CD4-positive, alpha-beta T cell (primary cell): ENCODE results near the gene INPP5B. TPM values are rescaled to one million over a fixed set of nuclear protein-coding genes. Genes with fewer than 3 reads are reported as not detected.

Experiments used
- ATAC-seq: fragments of 200-7000 bp; cut with Tn5 transposase; one replicate; pipeline ENCODE4 v1.10.0; 2022; ENCODE audit warnings: mild to moderate bottlenecking; ENCODE audit not compliant: poor library complexity
- CTCF ChIA-PET: fragments of 350-600 bp; sonication (Branson Sonifier 250); formaldehyde crosslinking; loops from one replicate; lab custom pipeline; 2021; ENCODE audit warnings: antibody characterized with exemption, inconsistent platforms; lab: Charles Lee
- POLR2A ChIA-PET: fragments of 350-600 bp; sonication (Branson Sonifier 250); formaldehyde crosslinking; loops from one replicate; lab custom pipeline; 2021; ENCODE audit warnings: antibody characterized with exemption, inconsistent platforms; lab: Charles Lee
- DNase-seq, 14 experiments: peaks; one replicate each; pipeline ENCODE4 v3.0.0-alpha.2; 2013 to 2020; ENCODE audit warnings: mixed read lengths in 2 of 14
- H3K27ac ChIP-seq, 2 donors: one replicate each; pipeline versions ENCODE4 v1.5.1 to v1.7.0; 2013; ENCODE audit warnings: low read length in 2 of 2, low read depth in 1 of 2, mild to moderate bottlenecking in 1 of 2
- H3K27me3 ChIP-seq, 2 experiments: 1 replicate in 1 of 2; 2 replicates in 1 of 2; pipeline versions ENCODE4 v1.6.1 to v1.7.0; 2013; ENCODE audit warnings: low read length in 2 of 2, control low read depth in 1 of 2, mild to moderate bottlenecking in 1 of 2, moderate library complexity in 1 of 2; ENCODE audit not compliant: insufficient read depth in 2 of 2, control insufficient read depth in 1 of 2
- H3K36me3 ChIP-seq: one replicate; pipeline ENCODE4 v1.6.1; 2013; ENCODE audit warnings: low read length, control low read depth; ENCODE audit not compliant: insufficient read depth
- H3K4me1 ChIP-seq: one replicate; pipeline ENCODE4 v1.6.1; 2013; ENCODE audit warnings: low read length, control low read depth; ENCODE audit not compliant: insufficient read depth
- H3K4me3 ChIP-seq: one replicate; pipeline ENCODE4 v1.5.1; 2013; ENCODE audit warnings: mild to moderate bottlenecking, low read length, moderate library complexity
- H3K9me3 ChIP-seq, 2 experiments: 1 replicate in 1 of 2; 2 replicates in 1 of 2; pipeline versions ENCODE4 v1.6.1 to v1.7.0; 2013; ENCODE audit warnings: low read length in 2 of 2, mild to moderate bottlenecking in 2 of 2, control low read depth in 1 of 2, moderate library complexity in 1 of 2; ENCODE audit not compliant: control insufficient read depth in 1 of 2, insufficient read depth in 1 of 2
- H3K27ac Mint-ChIP-seq: one replicate; pipeline ENCODE4 v1.8.0; 2020; ENCODE audit warnings: mixed read lengths
- H3K27me3 Mint-ChIP-seq: one replicate; pipeline ENCODE4 v1.8.0; 2021; ENCODE audit warnings: mixed read lengths
- H3K36me3 Mint-ChIP-seq: one replicate; pipeline ENCODE4 v1.8.0; 2021; ENCODE audit warnings: low read depth, mixed read lengths
- H3K4me1 Mint-ChIP-seq: one replicate; pipeline ENCODE4 v1.8.0; 2021; ENCODE audit warnings: low read depth, mixed read lengths
- H3K4me3 Mint-ChIP-seq: one replicate; pipeline ENCODE4 v1.8.0; 2020; ENCODE audit warnings: mild to moderate bottlenecking, mixed read lengths
- H3K9me3 Mint-ChIP-seq: one replicate; pipeline ENCODE4 v1.8.0; 2020; ENCODE audit warnings: mixed read lengths
- intact Hi-C, 2 experiments: fragments of 100-400 bp; cut with DNase I in 1 of 2; cut with micrococcal nuclease in 1 of 2; formaldehyde crosslinking; loops; one replicate each; pipeline versions ENCODE4 v1.15.1 to v1.9.0; 2023 to 2025; cut with DNase I, micrococcal nuclease
- total RNA-seq, 174 experiments: library from RNA in 2 of 174; stranded (reverse) in 2 of 174; gene quantifications; one replicate each; pipeline ENCODE4 v1.2.3 and lab custom pipeline; 2021 to 2026
- TF ChIP-seq, protein P1 (sequence below): fragments of 200-600 bp; IDR thresholded peaks from one replicate; pipeline ENCODE4 v1.8.0; 2022; ENCODE audit warnings: antibody characterized with exemption, mild to moderate bottlenecking

INPP5B gene
- total RNA-seq, 2 experiments from 2014 or later, result 11.7 to 12.7 TPM

DNA sequence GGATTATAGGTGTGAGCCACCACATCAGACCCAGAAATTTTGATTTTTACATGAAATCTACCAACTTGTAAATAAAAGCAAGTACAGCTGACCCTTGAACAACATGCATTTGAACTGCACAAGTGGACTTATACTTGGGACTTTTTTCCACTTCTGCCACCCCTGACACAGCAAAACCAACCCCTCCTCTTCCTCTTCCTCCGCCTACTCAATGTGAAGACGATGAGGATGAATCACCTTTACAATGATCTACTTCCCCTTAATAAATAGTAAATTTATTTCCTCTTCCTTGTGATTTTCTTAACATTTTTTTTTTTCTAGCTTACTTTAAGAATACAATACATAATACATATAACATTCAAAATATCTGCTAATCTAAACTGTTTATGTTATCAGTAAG is 121.3 kb downstream of the INPP5B start:
- peaks cover 46% of the 10 kb centered on the region for H3K36me3 ChIP-seq
- Mint-ChIP-seq H3K27ac (no peak overlapping the region), H3K27me3 (no peaks in the 10 kb centered on the region), H3K4me3 (no peak overlapping the region), H3K4me1 (no peaks in the 10 kb centered on the region), H3K36me3 (peaks cover 75% of the 10 kb centered on the region), H3K9me3 (no peaks in the 10 kb centered on the region)
- TF ChIP-seq, protein P1, sequence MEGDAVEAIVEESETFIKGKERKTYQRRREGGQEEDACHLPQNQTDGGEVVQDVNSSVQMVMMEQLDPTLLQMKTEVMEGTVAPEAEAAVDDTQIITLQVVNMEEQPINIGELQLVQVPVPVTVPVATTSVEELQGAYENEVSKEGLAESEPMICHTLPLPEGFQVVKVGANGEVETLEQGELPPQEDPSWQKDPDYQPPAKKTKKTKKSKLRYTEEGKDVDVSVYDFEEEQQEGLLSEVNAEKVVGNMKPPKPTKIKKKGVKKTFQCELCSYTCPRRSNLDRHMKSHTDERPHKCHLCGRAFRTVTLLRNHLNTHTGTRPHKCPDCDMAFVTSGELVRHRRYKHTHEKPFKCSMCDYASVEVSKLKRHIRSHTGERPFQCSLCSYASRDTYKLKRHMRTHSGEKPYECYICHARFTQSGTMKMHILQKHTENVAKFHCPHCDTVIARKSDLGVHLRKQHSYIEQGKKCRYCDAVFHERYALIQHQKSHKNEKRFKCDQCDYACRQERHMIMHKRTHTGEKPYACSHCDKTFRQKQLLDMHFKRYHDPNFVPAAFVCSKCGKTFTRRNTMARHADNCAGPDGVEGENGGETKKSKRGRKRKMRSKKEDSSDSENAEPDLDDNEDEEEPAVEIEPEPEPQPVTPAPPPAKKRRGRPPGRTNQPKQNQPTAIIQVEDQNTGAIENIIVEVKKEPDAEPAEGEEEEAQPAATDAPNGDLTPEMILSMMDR, result no peak
- intact Hi-C loops, result loop anchor here in 1 of 2 experiments (1.0 kb wide), 1 partner anchor 32 kb away; the partner anchor contains the start of gene MANEAL
- no peaks in the 10 kb centered on the region for H3K27me3 ChIP-seq
- ATAC-seq, result no peak
- no peaks in the 10 kb centered on the region for H3K4me1 ChIP-seq
- DNase-seq, result peak in 2 of 14 experiments; percentile 37 to 47
- H3K9me3 ChIP-seq, result no peaks in the 10 kb centered on the region
- H3K27ac ChIP-seq, result no peak overlapping the region
- POLR2A ChIA-PET, result no interaction called here
- no peak overlapping the region for H3K4me3 ChIP-seq
- CTCF ChIA-PET, result no interaction called here

DNA sequence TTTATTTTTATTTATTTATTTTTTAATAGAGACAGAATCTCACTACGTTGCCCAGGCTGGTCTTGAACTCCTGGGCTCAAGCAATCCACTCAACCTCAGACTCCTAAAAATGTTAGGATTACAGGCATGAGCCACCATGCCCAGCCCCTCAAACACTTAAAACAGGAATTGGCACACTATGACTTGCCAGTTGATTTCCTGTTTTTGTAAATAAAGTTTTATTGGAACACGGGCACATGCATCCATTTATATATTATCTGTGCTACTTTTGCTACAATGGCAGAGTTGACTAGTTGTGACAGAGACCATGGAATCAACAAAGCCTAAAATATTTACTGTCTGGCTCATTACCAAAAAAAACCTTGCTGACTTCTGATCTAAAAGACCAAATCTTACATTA is 122.9 kb downstream of the INPP5B start:
- Histone ChIP-seq H3K4me1 (no peaks in the 10 kb centered on the region), H3K27me3 (no peaks in the 10 kb centered on the region), H3K36me3 (peaks cover 44% of the 10 kb centered on the region), H3K4me3 (no peak overlapping the region), H3K27ac (no peak overlapping the region), H3K9me3 (no peaks in the 10 kb centered on the region)
- POLR2A ChIA-PET, result no interaction called here
- Mint-ChIP-seq H3K4me3 (no peak overlapping the region), H3K4me1 (no peaks in the 10 kb centered on the region), H3K27ac (no peak overlapping the region), H3K9me3 (no peaks in the 10 kb centered on the region), H3K27me3 (no peaks in the 10 kb centered on the region), H3K36me3 (peaks cover 72% of the 10 kb centered on the region)
- CTCF ChIA-PET, result no interaction called here
- intact Hi-C loops, result no loop called here
- DNase-seq (no peak), ATAC-seq (no peak)
- TF ChIP-seq, protein P1, result no peak

DNA sequence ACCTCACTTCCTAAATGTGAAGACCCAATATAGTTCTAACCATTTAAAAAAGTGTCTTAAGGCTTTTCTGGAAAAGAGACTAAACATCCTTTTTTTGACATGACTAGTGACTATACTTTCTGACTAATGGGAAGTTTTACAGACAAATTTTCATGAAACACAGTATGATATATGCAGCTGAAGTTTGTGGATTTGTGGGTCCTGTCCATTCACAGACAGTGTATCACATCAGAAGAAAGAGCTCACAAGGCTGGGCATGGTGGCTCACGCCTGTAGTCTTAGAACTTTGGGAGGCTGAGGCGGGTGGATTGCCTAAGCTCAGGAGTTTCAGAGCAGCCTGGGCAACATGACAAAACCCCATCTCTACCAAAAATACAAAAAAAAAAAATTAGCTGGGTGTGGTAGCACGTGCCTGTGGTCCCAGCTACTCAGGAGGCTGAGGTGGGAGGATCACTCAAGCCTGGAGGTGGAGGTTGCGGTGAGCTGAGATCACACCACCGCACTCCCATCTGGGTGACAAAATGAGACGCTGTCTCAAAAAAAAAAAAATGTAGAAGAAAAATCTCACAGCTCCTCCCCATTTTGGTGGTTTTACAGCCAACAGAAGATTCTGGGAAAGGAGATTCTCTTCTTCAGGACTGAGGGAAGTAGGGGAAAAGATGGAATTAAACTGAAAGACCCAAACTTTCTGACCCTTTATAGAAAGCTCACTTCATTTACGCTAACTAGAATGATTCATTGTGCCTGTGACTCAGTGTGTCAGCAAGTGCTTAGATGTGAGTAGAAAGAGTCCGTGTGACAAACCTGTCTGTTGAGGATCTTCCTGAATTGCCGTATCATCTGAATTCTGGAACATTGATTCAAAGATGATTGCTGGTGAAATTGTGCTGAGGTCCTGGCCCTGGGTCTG is 123.7 kb downstream of the INPP5B start:
- POLR2A ChIA-PET, result no interaction called here
- peaks cover 70% of the 10 kb centered on the region for H3K36me3 Mint-ChIP-seq
- Histone ChIP-seq H3K4me3 (no peak overlapping the region), H3K27me3 (no peaks in the 10 kb centered on the region), H3K4me1 (no peaks in the 10 kb centered on the region), H3K36me3 (peaks cover 44% of the 10 kb centered on the region), H3K9me3 (no peaks in the 10 kb centered on the region), H3K27ac (no peak overlapping the region)
- ATAC-seq (no peak), DNase-seq (no peak)
- TF ChIP-seq, protein P1, result no peak
- CTCF ChIA-PET, result no interaction called here
- no peaks in the 10 kb centered on the region for H3K9me3 Mint-ChIP-seq
- H3K27me3 Mint-ChIP-seq, result no peaks in the 10 kb centered on the region
- H3K27ac Mint-ChIP-seq, result no peak overlapping the region
- intact Hi-C loops, result no loop called here
- no peak overlapping the region for H3K4me3 Mint-ChIP-seq
- no peaks in the 10 kb centered on the region for H3K4me1 Mint-ChIP-seq
